ENCODE measurements around the gene TMEM273.

- TF ChIP-seq CTCF (IDR thresholded peaks at IDR 0.05; ENCODE audit: low read depth, low read length) (no peak), EZH2phosphoT487 (IDR thresholded peaks at IDR 0.05; ENCODE audit: low read depth) (no peak)
Measured at GRCh38 chr10:49223205-49223604, 35.0 kb upstream of the TMEM273 start.
